GM23338 (cell line): ENCODE results near the gene DUSP19. TPM values are rescaled to one million over a fixed set of nuclear protein-coding genes. Genes with fewer than 3 reads are reported as not detected.

Experiments used
- ATAC-seq: fragments of 200-7000 bp; cut with Tn5 transposase; 3 replicates; pipeline ENCODE4 v1.9.1; 2020
- DNase-seq: peaks from one replicate; pipeline ENCODE4 v3.0.0-alpha.2; 2015; ENCODE audit warnings: low spot score
- H2AFZ ChIP-seq: fragments of 200-600 bp; sonication (generic); 2 replicates; pipeline ENCODE4 v1.8.0; 2016; ENCODE audit warnings: antibody characterized with exemption, mild to moderate bottlenecking, moderate library complexity
- H3F3A ChIP-seq: fragments of 200-600 bp; sonication (generic); replicated peaks from 2 replicates; pipeline ENCODE4 v1.8.0; 2017; ENCODE audit warnings: antibody characterized with exemption, mixed run types, low read depth
- H3K27ac ChIP-seq: fragments of 200-600 bp; sonication (generic); 2 replicates; pipeline ENCODE4 v1.6.1; 2016; ENCODE audit warnings: low read depth
- H3K27me3 ChIP-seq: fragments of 200-600 bp; sonication (generic); 2 replicates; pipeline ENCODE4 v1.8.0; 2016; ENCODE audit warnings: mild to moderate bottlenecking, mixed run types, moderate library complexity; ENCODE audit not compliant: insufficient read depth
- H3K36me3 ChIP-seq: fragments of 200-600 bp; sonication (generic); 2 replicates; pipeline ENCODE4 v1.8.0; 2016; ENCODE audit warnings: mild to moderate bottlenecking; ENCODE audit not compliant: insufficient read depth
- H3K4me1 ChIP-seq: fragments of 200-600 bp; sonication (generic); 2 replicates; pipeline ENCODE4 v1.8.0; 2016; ENCODE audit warnings: mild to moderate bottlenecking, moderate library complexity; ENCODE audit not compliant: insufficient read depth
- H3K4me2 ChIP-seq: fragments of 200-600 bp; sonication (generic); 2 replicates; pipeline ENCODE4 v1.7.1; 2017; ENCODE audit warnings: mixed run types
- H3K4me3 ChIP-seq: fragments of 200-600 bp; sonication (generic); 2 replicates; pipeline ENCODE4 v1.6.1; 2016; ENCODE audit warnings: mixed run types
- H3K79me2 ChIP-seq: fragments of 200-600 bp; sonication (generic); replicated peaks from 2 replicates; pipeline ENCODE4 v1.8.0; 2017; ENCODE audit warnings: mild to moderate bottlenecking; ENCODE audit not compliant: insufficient read depth
- H3K9me2 ChIP-seq: fragments of 200-600 bp; sonication (generic); 2 replicates; pipeline ENCODE4 v1.8.0; 2017; ENCODE audit not compliant: insufficient read depth
- H4K20me1 ChIP-seq: fragments of 200-600 bp; sonication (generic); replicated peaks from 2 replicates; pipeline ENCODE4 v1.8.0; 2017; ENCODE audit warnings: mild to moderate bottlenecking; ENCODE audit not compliant: insufficient read depth
- H3K27ac Mint-ChIP-seq: 2 replicates; pipeline ENCODE4 v1.8.0; 2020; ENCODE audit warnings: inconsistent platforms, mild to moderate bottlenecking, moderate library complexity, mixed read lengths
- H3K27me3 Mint-ChIP-seq: 3 replicates; pipeline ENCODE4 v1.8.0; 2022; ENCODE audit warnings: low read depth, mild to moderate bottlenecking, moderate library complexity, mixed read lengths, inconsistent platforms; ENCODE audit not compliant: insufficient read depth, poor library complexity
- H3K36me3 Mint-ChIP-seq: 3 replicates; pipeline ENCODE4 v1.8.0; 2021; ENCODE audit warnings: low read depth, mild to moderate bottlenecking, inconsistent platforms, moderate library complexity, mixed read lengths
- H3K4me1 Mint-ChIP-seq: 3 replicates; pipeline ENCODE4 v1.8.0; 2020; ENCODE audit warnings: mild to moderate bottlenecking, inconsistent platforms, mixed read lengths
- H3K4me3 Mint-ChIP-seq: 3 replicates; pipeline ENCODE4 v1.8.0; 2021; ENCODE audit warnings: moderate library complexity, mild to moderate bottlenecking, inconsistent platforms, mixed read lengths
- H3K9me3 Mint-ChIP-seq: 3 replicates; pipeline ENCODE4 v1.8.0; 2020; ENCODE audit warnings: moderate library complexity, mild to moderate bottlenecking, inconsistent platforms, mixed read lengths
- CREB1 ChIP-seq: fragments of 250-450 bp; sonication (Bioruptor Pico); IDR thresholded peaks from 2 replicates; pipeline ENCODE4 v1.5.0; 2020; ENCODE audit warnings: low read depth, mild to moderate bottlenecking, moderate library complexity
- EZH2 ChIP-seq: fragments of 200-600 bp; sonication (generic); IDR thresholded peaks from one replicate; pipeline ENCODE4 v1.8.0; 2017; ENCODE audit warnings: antibody characterized with exemption, mild to moderate bottlenecking, low read depth; ENCODE audit not compliant: unreplicated experiment
- JUNB ChIP-seq: IDR thresholded peaks from one replicate; pipeline ENCODE4 v1.6.1; 2016; ENCODE audit warnings: antibody characterized with exemption; ENCODE audit not compliant: unreplicated experiment
- NANOG ChIP-seq: IDR thresholded peaks from 2 replicates; pipeline ENCODE4 v1.6.1; 2016; ENCODE audit warnings: antibody characterized with exemption, borderline replicate concordance
- POLR2AphosphoS5 ChIP-seq: IDR thresholded peaks from 2 replicates; pipeline ENCODE4 v1.6.1; 2016; ENCODE audit warnings: antibody characterized with exemption, low read depth
- ZNF331 ChIP-seq: fragments of 250-450 bp; sonication (Bioruptor Pico); IDR thresholded peaks from 2 replicates; pipeline ENCODE4 v1.5.0; 2020; ENCODE audit warnings: low read depth, mild to moderate bottlenecking, moderate library complexity
- polyA plus RNA-seq: library from polyadenylated mRNA; unstranded; fragments of >200 nt; fragmentation: Nextera tagmentation; extraction: Ambion mirVana; gene quantifications from 2 replicates; pipeline ENCODE4 v1.2.1, GENCODE V29; 2016
- total RNA-seq: library from RNA; depleted of rRNA; stranded (reverse); fragments of >200 nt; shearing (Covaris generic); gene quantifications from 2 replicates; pipeline ENCODE4 v1.2.3, GENCODE V29; 2014
- TF ChIP-seq, protein P1 (sequence below): IDR thresholded peaks from one replicate; pipeline ENCODE4 v1.6.1; 2018; ENCODE audit warnings: antibody characterized with exemption; ENCODE audit not compliant: unreplicated experiment
- TF ChIP-seq, protein P2 (sequence below): fragments of 250-450 bp; sonication (Bioruptor Pico); IDR thresholded peaks from 2 replicates; pipeline ENCODE4 v1.5.0; 2020; ENCODE audit warnings: mild to moderate bottlenecking, moderate library complexity
- TF ChIP-seq, protein P3 (sequence below), 2 experiments: fragments of 200-600 bp in 1 of 2; sonication (generic) in 1 of 2; conservative IDR thresholded peaks; 2 replicates each; pipeline versions ENCODE4 v1.5.1 to v1.6.1; 2016 to 2017; ENCODE audit warnings: antibody characterized with exemption in 2 of 2, low read depth in 2 of 2, mild to moderate bottlenecking in 2 of 2, moderate library complexity in 1 of 2

Gene DUSP19
- total and polyA plus RNA-seq, 2 experiments from 2014 or later: 1.9 to 2.8 TPM

DNA sequence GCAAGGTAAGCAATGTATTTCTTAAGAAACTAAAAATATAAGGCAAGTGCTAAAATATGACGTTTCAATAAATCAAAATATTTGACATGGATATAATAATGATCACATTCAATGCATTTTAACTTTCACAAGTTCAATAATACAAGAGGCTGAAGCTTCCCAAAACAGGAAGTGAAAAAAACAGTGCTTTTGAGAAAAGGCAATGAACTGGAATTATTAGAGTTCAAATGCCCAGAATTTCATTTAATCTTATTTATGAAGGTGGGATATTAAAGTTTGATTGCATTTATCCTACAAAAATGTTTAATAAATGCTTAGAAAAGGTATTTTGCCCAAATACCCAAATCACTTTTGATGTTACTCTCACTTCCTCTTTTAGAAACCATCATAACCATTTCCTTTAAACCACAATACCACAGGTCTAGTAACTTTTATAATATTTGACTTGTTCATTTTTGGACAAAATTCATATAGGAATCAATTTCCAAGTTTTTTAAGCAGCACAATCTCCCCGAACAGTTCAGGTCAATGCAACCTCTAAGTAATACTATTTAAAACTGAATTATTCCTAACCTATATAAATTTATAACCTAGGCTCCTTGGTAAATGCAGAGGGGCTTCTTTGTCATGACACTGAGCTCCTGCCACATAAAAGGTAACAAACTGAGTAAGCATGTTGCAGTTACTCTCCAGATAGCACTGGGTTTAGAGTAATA is 42.4 kb upstream of the DUSP19 start:
- H3K4me2 ChIP-seq: peak overlapping the region; percentile 80
- no peak for TF ChIP-seq JUNB
- peaks cover 64% of the 10 kb centered on the region for H3K79me2 ChIP-seq
- peaks cover 4% of the 10 kb centered on the region for H3K27me3 Mint-ChIP-seq
- ATAC-seq (no peak), DNase-seq (no peak)
- peaks cover 3% of the 10 kb centered on the region; the same call in 1 of the 3 replicates for H3K36me3 Mint-ChIP-seq
- peaks cover 54% of the 10 kb centered on the region for H3K4me1 ChIP-seq
- H3K9me2 ChIP-seq: no peaks in the 10 kb centered on the region
- no peaks in the 10 kb centered on the region for H3F3A ChIP-seq
- H3K4me1 Mint-ChIP-seq: peaks cover 51% of the 10 kb centered on the region
- no peaks in the 10 kb centered on the region for H3K36me3 ChIP-seq
- peak overlapping the region; percentile 89 for H3K4me3 Mint-ChIP-seq
- H2AFZ ChIP-seq: no peak overlapping the region
- H3K9me3 Mint-ChIP-seq: 0 out of 3 replicates have a peak, but pooled peaks cover 2% of the 10 kb centered on the region
- H3K27ac ChIP-seq: peak overlapping the region; percentile 57; the same call in 1 of the 2 replicates
- peaks cover 8% of the 10 kb centered on the region; the same call in 1 of the 2 replicates for H4K20me1 ChIP-seq
- H3K27ac Mint-ChIP-seq: peak overlapping the region; percentile 46
- peak overlapping the region; percentile 61 for H3K4me3 ChIP-seq
- peaks cover 9% of the 10 kb centered on the region for H3K27me3 ChIP-seq

DNA sequence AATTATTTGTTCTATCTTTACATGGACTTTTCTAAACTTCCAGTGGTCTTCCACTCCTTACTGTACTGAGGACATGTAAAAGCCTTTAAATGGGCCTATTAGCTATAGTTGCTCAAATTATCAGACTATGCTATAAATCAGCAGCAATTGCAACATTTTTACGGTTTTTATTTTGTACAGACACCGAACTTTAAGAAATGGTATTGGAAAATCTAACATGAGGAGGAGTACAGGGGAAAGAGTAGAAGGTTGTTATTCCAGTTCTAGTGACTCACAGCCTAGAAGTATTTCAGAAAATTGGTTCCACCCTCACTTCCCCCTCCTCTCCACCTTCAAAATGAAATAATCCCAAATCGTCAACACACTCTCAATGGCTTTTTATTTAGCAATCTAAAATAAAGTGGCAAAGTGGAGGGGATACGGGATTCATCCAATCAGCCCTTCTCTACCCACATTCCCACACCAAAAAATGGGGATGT is 41.4 kb upstream of the DUSP19 start:
- H3K9me2 ChIP-seq: no peaks in the 10 kb centered on the region
- peak overlapping the region; percentile 16 for H3K27ac Mint-ChIP-seq
- H3K4me3 Mint-ChIP-seq: peak overlapping the region; percentile 89
- H3F3A ChIP-seq: no peaks in the 10 kb centered on the region
- peaks cover 8% of the 10 kb centered on the region; the same call in 1 of the 2 replicates for H4K20me1 ChIP-seq
- 0 out of 3 replicates have a peak, but pooled peaks cover 2% of the 10 kb centered on the region for H3K9me3 Mint-ChIP-seq
- DNase-seq (no peak), ATAC-seq (no peak)
- H3K79me2 ChIP-seq: peaks cover 54% of the 10 kb centered on the region
- peaks cover 45% of the 10 kb centered on the region for H3K4me1 ChIP-seq
- peaks cover 46% of the 10 kb centered on the region for H3K4me1 Mint-ChIP-seq
- H3K36me3 ChIP-seq: no peaks in the 10 kb centered on the region
- H3K27me3 Mint-ChIP-seq: peaks cover 4% of the 10 kb centered on the region
- H3K27me3 ChIP-seq: peaks cover 9% of the 10 kb centered on the region
- peaks cover 3% of the 10 kb centered on the region; the same call in 1 of the 3 replicates for H3K36me3 Mint-ChIP-seq
- no peak overlapping the region for H2AFZ ChIP-seq
- peak overlapping the region; percentile 61 for H3K4me3 ChIP-seq
- peak overlapping the region; percentile 80 for H3K4me2 ChIP-seq
- no peak overlapping the region for H3K27ac ChIP-seq
- TF ChIP-seq CREB1: no peak
- no peak for TF ChIP-seq POLR2AphosphoS5
- no peak for TF ChIP-seq EZH2
- TF ChIP-seq, protein P1, sequence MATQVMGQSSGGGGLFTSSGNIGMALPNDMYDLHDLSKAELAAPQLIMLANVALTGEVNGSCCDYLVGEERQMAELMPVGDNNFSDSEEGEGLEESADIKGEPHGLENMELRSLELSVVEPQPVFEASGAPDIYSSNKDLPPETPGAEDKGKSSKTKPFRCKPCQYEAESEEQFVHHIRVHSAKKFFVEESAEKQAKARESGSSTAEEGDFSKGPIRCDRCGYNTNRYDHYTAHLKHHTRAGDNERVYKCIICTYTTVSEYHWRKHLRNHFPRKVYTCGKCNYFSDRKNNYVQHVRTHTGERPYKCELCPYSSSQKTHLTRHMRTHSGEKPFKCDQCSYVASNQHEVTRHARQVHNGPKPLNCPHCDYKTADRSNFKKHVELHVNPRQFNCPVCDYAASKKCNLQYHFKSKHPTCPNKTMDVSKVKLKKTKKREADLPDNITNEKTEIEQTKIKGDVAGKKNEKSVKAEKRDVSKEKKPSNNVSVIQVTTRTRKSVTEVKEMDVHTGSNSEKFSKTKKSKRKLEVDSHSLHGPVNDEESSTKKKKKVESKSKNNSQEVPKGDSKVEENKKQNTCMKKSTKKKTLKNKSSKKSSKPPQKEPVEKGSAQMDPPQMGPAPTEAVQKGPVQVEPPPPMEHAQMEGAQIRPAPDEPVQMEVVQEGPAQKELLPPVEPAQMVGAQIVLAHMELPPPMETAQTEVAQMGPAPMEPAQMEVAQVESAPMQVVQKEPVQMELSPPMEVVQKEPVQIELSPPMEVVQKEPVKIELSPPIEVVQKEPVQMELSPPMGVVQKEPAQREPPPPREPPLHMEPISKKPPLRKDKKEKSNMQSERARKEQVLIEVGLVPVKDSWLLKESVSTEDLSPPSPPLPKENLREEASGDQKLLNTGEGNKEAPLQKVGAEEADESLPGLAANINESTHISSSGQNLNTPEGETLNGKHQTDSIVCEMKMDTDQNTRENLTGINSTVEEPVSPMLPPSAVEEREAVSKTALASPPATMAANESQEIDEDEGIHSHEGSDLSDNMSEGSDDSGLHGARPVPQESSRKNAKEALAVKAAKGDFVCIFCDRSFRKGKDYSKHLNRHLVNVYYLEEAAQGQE: no peak
- no peak for TF ChIP-seq NANOG
- TF ChIP-seq ZNF331 (CRISPR knock-in tag): no peak
- TF ChIP-seq, protein P2, sequence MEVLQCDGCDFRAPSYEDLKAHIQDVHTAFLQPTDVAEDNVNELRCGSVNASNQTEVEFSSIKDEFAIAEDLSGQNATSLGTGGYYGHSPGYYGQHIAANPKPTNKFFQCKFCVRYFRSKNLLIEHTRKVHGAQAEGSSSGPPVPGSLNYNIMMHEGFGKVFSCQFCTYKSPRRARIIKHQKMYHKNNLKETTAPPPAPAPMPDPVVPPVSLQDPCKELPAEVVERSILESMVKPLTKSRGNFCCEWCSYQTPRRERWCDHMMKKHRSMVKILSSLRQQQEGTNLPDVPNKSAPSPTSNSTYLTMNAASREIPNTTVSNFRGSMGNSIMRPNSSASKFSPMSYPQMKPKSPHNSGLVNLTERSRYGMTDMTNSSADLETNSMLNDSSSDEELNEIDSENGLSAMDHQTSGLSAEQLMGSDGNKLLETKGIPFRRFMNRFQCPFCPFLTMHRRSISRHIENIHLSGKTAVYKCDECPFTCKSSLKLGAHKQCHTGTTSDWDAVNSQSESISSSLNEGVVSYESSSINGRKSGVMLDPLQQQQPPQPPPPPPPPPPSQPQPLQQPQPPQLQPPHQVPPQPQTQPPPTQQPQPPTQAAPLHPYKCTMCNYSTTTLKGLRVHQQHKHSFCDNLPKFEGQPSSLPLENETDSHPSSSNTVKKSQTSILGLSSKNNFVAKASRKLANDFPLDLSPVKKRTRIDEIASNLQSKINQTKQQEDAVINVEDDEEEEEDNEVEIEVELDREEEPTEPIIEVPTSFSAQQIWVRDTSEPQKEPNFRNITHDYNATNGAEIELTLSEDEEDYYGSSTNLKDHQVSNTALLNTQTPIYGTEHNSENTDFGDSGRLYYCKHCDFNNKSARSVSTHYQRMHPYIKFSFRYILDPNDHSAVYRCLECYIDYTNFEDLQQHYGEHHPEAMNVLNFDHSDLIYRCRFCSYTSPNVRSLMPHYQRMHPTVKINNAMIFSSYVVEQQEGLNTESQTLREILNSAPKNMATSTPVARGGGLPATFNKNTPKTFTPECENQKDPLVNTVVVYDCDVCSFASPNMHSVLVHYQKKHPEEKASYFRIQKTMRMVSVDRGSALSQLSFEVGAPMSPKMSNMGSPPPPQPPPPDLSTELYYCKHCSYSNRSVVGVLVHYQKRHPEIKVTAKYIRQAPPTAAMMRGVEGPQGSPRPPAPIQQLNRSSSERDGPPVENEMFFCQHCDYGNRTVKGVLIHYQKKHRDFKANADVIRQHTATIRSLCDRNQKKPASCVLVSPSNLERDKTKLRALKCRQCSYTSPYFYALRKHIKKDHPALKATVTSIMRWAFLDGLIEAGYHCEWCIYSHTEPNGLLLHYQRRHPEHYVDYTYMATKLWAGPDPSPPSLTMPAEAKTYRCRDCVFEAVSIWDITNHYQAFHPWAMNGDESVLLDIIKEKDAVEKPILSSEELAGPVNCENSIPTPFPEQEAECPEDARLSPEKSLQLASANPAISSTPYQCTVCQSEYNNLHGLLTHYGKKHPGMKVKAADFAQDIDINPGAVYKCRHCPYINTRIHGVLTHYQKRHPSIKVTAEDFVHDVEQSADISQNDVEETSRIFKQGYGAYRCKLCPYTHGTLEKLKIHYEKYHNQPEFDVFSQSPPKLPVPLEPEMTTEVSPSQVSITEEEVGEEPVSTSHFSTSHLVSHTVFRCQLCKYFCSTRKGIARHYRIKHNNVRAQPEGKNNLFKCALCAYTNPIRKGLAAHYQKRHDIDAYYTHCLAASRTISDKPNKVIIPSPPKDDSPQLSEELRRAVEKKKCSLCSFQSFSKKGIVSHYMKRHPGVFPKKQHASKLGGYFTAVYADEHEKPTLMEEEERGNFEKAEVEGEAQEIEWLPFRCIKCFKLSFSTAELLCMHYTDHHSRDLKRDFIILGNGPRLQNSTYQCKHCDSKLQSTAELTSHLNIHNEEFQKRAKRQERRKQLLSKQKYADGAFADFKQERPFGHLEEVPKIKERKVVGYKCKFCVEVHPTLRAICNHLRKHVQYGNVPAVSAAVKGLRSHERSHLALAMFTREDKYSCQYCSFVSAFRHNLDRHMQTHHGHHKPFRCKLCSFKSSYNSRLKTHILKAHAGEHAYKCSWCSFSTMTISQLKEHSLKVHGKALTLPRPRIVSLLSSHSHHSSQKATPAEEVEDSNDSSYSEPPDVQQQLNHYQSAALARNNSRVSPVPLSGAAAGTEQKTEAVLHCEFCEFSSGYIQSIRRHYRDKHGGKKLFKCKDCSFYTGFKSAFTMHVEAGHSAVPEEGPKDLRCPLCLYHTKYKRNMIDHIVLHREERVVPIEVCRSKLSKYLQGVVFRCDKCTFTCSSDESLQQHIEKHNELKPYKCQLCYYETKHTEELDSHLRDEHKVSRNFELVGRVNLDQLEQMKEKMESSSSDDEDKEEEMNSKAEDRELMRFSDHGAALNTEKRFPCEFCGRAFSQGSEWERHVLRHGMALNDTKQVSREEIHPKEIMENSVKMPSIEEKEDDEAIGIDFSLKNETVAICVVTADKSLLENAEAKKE: no peak
- TF ChIP-seq, protein P3, sequence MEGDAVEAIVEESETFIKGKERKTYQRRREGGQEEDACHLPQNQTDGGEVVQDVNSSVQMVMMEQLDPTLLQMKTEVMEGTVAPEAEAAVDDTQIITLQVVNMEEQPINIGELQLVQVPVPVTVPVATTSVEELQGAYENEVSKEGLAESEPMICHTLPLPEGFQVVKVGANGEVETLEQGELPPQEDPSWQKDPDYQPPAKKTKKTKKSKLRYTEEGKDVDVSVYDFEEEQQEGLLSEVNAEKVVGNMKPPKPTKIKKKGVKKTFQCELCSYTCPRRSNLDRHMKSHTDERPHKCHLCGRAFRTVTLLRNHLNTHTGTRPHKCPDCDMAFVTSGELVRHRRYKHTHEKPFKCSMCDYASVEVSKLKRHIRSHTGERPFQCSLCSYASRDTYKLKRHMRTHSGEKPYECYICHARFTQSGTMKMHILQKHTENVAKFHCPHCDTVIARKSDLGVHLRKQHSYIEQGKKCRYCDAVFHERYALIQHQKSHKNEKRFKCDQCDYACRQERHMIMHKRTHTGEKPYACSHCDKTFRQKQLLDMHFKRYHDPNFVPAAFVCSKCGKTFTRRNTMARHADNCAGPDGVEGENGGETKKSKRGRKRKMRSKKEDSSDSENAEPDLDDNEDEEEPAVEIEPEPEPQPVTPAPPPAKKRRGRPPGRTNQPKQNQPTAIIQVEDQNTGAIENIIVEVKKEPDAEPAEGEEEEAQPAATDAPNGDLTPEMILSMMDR (conservative IDR thresholded peaks at IDR 0.05; ENCODE audit: low read depth in 2 of 2): no peak
